Lower lobe of right lung (tissue), 2 donors: ENCODE measurements around the gene GYG1. TPM values are rescaled to one million over a fixed set of nuclear protein-coding genes. Genes with fewer than 3 reads are reported as not detected.
A peak's percentile ranks its signal among the peaks of the same experiment; 100 is the strongest.

Source experiments
- ATAC-seq, 2 donors: fragments of 200-7000 bp; cut with Tn5 transposase; one replicate each; pipeline ENCODE4 v1.9.1; 2020 to 2022; ENCODE audit warnings: mild to moderate bottlenecking in 2 of 2, moderate library complexity in 2 of 2
- DNase-seq: peaks from one replicate; pipeline ENCODE4 v3.0.0-alpha.2; 2020
- H3K27ac ChIP-seq: fragments of 200-600 bp; one replicate; pipeline ENCODE4 v1.8.0; 2022
- H3K27me3 ChIP-seq: fragments of 200-600 bp; one replicate; pipeline ENCODE4 v1.8.0; 2022; ENCODE audit warnings: low read depth
- H3K36me3 ChIP-seq: fragments of 200-600 bp; one replicate; pipeline ENCODE4 v1.8.0; 2022; ENCODE audit warnings: mild to moderate bottlenecking
- H3K4me1 ChIP-seq: fragments of 200-600 bp; one replicate; pipeline ENCODE4 v1.8.0; 2022
- H3K4me3 ChIP-seq: fragments of 200-600 bp; one replicate; pipeline ENCODE4 v1.8.0; 2022; ENCODE audit warnings: mild to moderate bottlenecking
- H3K9me3 ChIP-seq: fragments of 200-600 bp; one replicate; pipeline ENCODE4 v1.8.0; 2022
- intact Hi-C: fragments of 100-400 bp; cut with DNase I; formaldehyde crosslinking; loops from one replicate; pipeline ENCODE4 v1.11.0; 2022
- long read RNA-seq: library from polyadenylated mRNA; unstranded; transcript quantifications from one replicate; pipeline ENCODE4 v2.0.0, GENCODE V29; 2021
- total RNA-seq: library from RNA; stranded (reverse); fragmentation: NEBNext Ultra II Directional; extraction: Animal tissue kit (Norgen Biotek cat#: 25700); gene quantifications from one replicate; pipeline ENCODE4 v1.2.1, GENCODE V29; 2021
- TF ChIP-seq, protein P1 (sequence below): fragments of 200-600 bp; IDR thresholded peaks from one replicate; pipeline ENCODE4 v1.8.0; 2022; ENCODE audit warnings: antibody characterized with exemption, mild to moderate bottlenecking
- donor health status: DM: no; HTN: yes; CAD: no; lungs with severe emphysema.

The GYG1 gene
- 51.3 TPM for total RNA-seq
- long read RNA-seq, transcript GYG1-201 (7 exons, 1,890 nt): major isoform, 47 of 58 reads
- long read RNA-seq, partial matches to known transcripts: 6 of 58 reads
- long read RNA-seq, other reads (novel, unspliced or antisense): 2 of 58 reads

GRCh38 chr3:148991219-148992026 lies at the start of gene GYG1:
Gene GYG1, plus strand, starts transcription at chr3:148991540. Its CDS starts 101 bp downstream, at chr3:148991641.
- H3K27ac ChIP-seq: peak within 1 kb of the TSS; percentile 98
- H3K4me3 ChIP-seq: peak within 1 kb of the TSS; percentile 92
- H3K36me3 ChIP-seq: peaks cover 16% of the 10 kb centered on the region
- peak; percentile 97 for ATAC-seq
- H3K9me3 ChIP-seq: no peaks in the 10 kb centered on the region
- intact Hi-C loops: no loop called here
- DNase-seq: peak; percentile 91
- H3K4me1 ChIP-seq: peaks cover 19% of the 10 kb centered on the region
- no peaks in the 10 kb centered on the region for H3K27me3 ChIP-seq
- TF ChIP-seq, protein P1, sequence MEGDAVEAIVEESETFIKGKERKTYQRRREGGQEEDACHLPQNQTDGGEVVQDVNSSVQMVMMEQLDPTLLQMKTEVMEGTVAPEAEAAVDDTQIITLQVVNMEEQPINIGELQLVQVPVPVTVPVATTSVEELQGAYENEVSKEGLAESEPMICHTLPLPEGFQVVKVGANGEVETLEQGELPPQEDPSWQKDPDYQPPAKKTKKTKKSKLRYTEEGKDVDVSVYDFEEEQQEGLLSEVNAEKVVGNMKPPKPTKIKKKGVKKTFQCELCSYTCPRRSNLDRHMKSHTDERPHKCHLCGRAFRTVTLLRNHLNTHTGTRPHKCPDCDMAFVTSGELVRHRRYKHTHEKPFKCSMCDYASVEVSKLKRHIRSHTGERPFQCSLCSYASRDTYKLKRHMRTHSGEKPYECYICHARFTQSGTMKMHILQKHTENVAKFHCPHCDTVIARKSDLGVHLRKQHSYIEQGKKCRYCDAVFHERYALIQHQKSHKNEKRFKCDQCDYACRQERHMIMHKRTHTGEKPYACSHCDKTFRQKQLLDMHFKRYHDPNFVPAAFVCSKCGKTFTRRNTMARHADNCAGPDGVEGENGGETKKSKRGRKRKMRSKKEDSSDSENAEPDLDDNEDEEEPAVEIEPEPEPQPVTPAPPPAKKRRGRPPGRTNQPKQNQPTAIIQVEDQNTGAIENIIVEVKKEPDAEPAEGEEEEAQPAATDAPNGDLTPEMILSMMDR: peak; percentile 40

- Histone ChIP-seq H3K9me3 (no peaks in the 10 kb centered on the region), H3K4me1 (peaks cover 5% of the 10 kb centered on the region), H3K27ac (no peak overlapping the region), H3K4me3 (no peak overlapping the region), H3K36me3 (no peaks in the 10 kb centered on the region), H3K27me3 (no peaks in the 10 kb centered on the region)
- DNase-seq (no peak), ATAC-seq (peak; percentile 81 to 87)
- TF ChIP-seq, protein P1: peak; percentile 67
- intact Hi-C loops: loop anchor here (5.0 kb wide), 1 partner anchor 81 kb away; no protein-coding TSS in a partner anchor
Observed at GRCh38 chr3:148943506-148944205, 47.7 kb upstream of the GYG1 start.

GRCh38 chr3:148945116-148945515 lies 46.2 kb upstream of the GYG1 start:
- intact Hi-C loops: no loop called here
- TF ChIP-seq, protein P1: no peak
- H3K4me3 ChIP-seq: no peak overlapping the region
- H3K36me3 ChIP-seq: no peaks in the 10 kb centered on the region
- ATAC-seq (no peak), DNase-seq (no peak)
- H3K9me3 ChIP-seq: no peaks in the 10 kb centered on the region
- H3K4me1 ChIP-seq: peaks cover 5% of the 10 kb centered on the region
- no peaks in the 10 kb centered on the region for H3K27me3 ChIP-seq
- H3K27ac ChIP-seq: no peak overlapping the region

- Histone ChIP-seq H3K4me1 (no peaks in the 10 kb centered on the region), H3K9me3 (no peaks in the 10 kb centered on the region), H3K27ac (no peak overlapping the region), H3K36me3 (no peaks in the 10 kb centered on the region), H3K4me3 (no peak overlapping the region), H3K27me3 (no peaks in the 10 kb centered on the region)
- intact Hi-C loops: no loop called here
- no peak for ATAC-seq
- DNase-seq: no peak
- TF ChIP-seq, protein P1: no peak
Observed at GRCh38 chr3:148948913-148949657, 42.3 kb upstream of the GYG1 start.

GRCh38 chr3:148950806-148951205 lies 40.5 kb upstream of the GYG1 start:
- Histone ChIP-seq H3K9me3 (no peaks in the 10 kb centered on the region), H3K27me3 (no peaks in the 10 kb centered on the region), H3K4me3 (no peak overlapping the region), H3K4me1 (peaks cover 2% of the 10 kb centered on the region), H3K36me3 (no peaks in the 10 kb centered on the region), H3K27ac (no peak overlapping the region)
- no peak for ATAC-seq
- intact Hi-C loops: loop anchor here (10.0 kb wide), 1 partner anchor 324 kb away; no protein-coding TSS in a partner anchor
- DNase-seq: no peak
- TF ChIP-seq, protein P1: no peak
